HG03039 (cell line): Measurements from ENCODE around the gene SRRM4.

Experiments used
- ATAC-seq: cut with Tn5 transposase; IDR thresholded peaks from one replicate; pipeline ENCODE4 v1.9.1; 2021; ENCODE audit warnings: mild to moderate bottlenecking, moderate library complexity; ENCODE audit not compliant: unreplicated experiment

Gene SRRM4

GRCh38 chr12:119157528-119157927 lies 176.2 kb downstream of the SRRM4 start:
- no peak for ATAC-seq

DNA sequence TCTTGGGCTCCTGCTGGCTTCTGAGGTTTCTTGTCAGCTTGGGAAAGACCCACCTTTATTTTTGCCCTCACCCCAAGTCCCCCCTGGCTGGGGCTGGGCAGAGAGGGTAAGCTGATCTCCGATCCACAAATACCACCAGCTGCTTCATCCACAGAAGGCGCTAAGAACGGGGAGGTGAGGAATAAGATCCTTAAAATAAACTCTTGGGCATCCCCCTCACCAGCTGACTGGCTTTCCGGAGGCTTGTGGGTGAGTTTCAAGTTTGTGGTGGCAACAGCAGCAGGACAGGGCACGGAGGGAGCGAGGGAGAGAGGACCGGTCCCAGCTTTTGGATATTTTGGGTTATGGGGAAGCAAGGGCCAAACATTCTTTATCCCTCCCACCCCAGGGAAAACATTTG lies 176.6 kb downstream of the SRRM4 start:
- ATAC-seq = no peak

DNA sequence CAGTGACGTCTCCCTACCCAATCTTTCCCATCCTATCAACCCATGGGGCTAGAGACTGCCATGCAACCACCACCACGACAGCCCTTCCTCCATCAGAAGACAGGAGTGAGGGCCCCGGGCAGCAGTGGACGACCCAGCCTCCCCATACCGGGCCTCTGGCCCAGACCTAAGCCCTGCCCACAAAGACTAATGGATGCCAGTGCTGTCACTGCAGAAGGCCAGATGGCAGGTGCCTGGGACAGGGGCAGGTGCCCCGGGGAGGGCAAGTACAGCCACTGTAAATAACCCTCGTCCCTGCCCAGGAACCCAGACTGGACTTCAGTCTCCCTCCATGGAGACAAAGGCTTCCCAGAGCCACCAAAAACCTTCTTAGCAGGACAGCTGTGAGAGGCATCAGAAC lies 177.1 kb downstream of the SRRM4 start:
- ATAC-seq = no peak

GRCh38 chr12:119159844-119160243 lies 178.5 kb downstream of the SRRM4 start:
- ATAC-seq = no peak

DNA sequence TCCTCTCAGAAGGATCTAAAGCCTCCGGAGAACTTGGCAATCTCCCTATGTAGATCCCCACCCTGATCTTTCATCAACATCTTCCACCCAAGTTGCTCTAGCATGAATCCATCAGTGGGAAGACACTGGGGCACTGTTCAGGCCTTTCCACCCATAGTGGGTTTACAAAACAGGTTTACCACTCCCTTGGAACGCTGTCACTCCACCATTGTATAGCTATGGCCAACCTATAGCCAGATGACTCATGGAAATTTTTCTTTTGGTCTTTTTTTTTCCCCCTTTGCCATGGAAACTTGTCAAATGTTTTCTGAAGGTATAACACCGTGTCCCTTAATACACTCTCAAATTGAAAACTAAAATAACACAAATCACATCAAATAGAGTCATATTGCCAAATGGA lies 186.6 kb downstream of the SRRM4 start:
- ATAC-seq = no peak

DNA sequence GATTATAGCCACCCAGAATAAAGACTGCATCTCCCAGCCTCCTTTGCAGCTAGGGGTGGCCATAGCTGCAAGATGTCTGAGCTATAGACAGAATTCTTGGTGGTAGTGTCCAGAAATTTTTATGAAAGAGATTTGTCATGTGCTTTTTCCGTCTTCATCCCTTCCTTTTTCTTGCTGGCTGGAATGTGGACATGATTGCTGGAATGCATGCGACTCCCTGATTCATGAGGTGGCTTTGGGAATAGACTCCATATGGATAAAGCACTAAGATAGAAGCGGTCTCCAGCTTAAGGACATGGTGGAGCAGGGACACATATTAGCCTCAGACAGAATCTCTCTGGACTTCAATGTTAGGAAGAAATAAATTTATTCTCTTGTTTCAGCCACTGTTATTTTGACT lies 187.4 kb downstream of the SRRM4 start:
- no peak for ATAC-seq

DNA sequence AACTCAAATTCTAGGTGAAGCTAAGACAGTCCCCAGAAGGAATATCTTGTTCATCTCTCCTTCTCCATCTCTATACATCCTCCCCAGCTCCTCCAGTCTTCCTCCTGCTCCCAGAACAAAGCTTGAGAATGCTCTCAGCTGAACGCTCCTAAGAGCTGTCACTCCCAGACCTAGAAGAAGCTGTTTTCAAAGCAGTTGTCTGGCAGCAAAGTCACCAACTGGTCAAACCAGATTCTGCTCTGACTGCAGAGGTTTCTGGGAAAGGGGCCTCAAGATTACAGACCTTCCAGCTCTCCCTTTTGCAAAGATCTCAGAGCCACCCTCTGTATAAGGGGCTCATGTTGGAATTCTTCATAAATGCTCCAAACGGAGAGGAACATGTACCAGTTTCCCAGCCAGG lies 187.8 kb downstream of the SRRM4 start:
- no peak for ATAC-seq

GRCh38 chr12:119171291-119171690 lies 189.9 kb downstream of the SRRM4 start:
- no peak for ATAC-seq

GRCh38 chr12:119171691-119172425 lies 190.5 kb downstream of the SRRM4 start:
- ATAC-seq = no peak

DNA sequence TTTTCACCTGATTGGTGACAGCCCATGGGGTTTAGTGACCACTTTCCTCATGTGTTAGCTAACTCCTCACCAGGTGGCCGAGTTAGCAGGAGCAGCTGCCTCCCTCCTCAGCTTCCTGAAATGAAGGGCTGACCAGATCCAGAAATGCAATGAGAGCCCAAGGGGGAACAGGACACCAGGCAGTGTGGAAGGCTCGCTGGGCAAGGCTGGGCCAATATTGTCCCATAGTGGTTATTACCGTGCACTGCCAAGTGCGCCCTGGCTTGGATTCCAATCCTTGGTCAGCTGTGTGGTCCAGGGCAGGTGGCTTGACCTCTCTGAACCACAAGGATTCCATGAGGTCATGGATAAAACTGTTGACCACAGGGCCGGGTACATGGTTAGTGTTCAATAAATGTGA lies 193.7 kb downstream of the SRRM4 start:
- no peak for ATAC-seq

DNA sequence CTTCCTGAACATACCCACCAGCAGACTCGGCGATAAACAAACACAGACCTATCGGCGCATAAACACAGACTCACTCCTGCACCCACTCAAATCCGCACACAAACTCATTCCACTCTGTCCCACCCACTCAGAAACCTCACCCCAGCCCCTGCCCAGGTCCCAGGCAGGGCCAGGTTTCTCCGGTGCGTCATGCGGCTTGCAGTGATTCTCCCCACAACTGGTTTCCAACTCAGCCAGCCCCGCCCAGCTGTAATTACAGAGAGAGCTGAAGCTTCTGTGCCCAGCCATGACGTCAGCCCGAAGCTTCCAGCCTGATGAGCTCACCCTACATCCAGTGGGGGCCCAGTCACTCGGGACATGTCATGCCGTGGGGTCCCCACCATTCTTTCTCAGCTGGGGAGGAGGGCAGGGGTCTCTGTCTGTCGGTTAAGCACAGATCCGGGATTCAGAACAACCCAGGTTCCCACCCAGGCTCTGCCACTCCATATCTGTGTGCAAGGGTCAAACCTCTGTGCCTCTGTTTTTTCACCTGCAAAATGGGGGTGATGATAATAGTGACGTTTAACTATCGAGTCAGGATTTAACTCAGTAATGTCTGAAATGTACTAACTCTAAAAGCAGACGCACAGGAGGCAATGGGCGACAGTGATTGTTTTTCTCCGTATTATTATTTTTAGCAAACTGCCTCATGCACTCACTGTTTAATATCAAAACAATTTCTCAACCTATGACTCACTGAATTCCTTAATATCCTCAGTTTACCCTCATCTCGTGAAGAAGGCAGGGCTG lies 195.1 kb downstream of the SRRM4 start:
- no peak for ATAC-seq

DNA sequence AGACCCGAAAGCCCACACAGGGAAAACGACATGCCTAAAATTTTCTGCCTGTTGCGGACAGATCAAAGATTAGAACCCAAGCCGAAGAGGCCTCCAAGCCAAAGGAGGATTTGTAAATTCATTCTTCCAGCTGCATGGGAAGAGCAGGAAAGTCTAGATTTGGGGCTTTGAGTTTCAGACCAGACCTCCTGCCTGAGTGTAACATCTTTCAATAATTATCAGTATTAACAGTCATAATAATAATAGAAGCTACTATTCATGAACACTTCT lies 195.7 kb downstream of the SRRM4 start:
- no peak for ATAC-seq

DNA sequence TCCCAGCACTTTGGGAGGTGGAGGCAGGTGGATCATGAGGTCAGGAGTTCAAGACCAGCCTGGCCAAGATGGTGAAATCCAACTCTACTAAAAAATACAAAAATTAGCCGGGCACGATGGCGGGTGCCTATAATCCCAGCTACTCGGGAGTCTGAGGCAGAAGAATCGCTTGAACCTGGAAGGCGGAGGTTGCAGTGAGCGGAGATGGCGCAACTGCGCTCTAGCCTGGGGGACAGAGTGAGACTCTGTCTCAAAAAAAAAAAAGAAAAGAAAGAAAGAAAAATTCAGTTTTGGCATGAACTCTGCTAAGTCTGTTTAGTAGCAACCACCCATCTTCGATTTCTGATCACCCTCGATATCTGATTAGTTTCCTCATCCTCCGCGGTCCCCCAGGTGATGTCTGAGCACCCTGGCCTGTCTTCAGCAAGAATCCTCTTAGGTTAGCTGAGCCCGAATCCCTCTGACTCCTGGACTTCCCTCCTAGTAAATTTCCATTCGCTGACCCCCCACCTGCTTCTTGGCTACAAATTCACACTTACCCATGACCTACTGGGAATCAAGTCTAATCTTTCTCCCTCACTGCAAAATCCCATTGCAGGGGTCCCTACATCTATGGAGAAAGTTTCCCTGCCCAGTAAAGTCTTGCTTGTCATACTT lies 196.5 kb downstream of the SRRM4 start:
- no peak for ATAC-seq

DNA sequence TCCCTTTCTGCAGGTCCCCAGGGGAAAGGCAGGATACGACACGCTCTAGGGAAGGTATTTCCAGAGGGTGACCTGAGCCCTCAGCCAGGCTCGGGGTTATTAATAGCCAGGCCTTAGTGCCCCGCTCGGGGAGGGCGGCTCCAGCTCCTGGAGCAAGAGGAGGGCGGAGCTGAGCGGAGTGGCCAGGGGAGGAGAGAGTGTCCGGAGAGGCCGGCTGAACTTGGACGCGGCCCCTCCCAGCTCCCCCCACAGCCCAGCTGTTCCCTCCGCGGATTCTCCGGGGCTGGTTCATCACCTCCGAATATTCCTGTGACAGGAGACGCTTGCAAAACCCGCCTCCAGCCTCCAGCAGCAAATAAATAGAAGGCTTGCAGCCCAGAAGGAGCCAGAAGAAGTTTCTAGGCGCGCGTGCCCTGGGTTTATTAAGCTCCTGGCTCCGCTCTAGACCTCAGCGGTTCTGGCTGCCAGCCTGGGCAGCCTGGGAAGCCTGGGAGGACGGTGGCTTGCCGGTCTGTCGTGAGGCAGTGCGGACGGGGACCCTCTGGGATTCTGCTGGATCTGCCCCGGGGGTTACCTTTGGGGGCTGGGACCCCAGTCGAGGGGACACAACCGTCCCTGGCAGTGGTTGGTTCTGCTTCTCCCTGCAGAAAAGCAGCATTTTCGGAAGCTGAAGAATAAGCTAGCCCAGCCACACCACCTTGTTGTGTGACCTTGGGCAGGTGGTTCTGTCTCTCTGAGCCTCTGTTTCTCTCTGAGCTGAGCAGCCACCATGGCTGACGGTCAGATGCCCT lies 197.4 kb downstream of the SRRM4 start, which contains the start of gene HSPB8:
Gene HSPB8 (plus strand): TSS at position 388 of the 791 bp plus-strand sequence. CDS start 382 bp downstream, at position 770.
- no peak for ATAC-seq

GRCh38 chr12:119179335-119180021 lies 198.1 kb downstream of the SRRM4 start:
- ATAC-seq = no peak

GRCh38 chr12:119180380-119181040 lies 199.2 kb downstream of the SRRM4 start:
- ATAC-seq = no peak

DNA sequence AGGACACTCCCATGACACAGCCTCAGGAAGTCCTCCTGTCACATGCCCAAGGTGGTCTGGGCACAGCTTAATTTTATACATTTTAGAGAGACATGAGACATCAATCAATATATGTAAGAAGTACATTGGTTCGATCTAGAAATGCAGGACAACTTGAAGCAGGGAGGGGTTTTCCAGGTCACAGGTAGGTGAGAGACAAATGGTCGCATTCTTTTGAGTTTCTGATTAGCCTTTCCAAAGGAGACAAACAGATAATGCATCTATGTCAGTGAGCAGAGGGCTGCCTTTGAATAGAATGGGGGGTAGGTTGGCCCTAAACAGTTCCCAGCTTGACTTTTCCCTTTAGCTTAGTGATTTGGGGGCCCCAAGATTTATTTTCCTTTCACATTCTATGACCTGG lies 199.9 kb downstream of the SRRM4 start:
- no peak for ATAC-seq

DNA sequence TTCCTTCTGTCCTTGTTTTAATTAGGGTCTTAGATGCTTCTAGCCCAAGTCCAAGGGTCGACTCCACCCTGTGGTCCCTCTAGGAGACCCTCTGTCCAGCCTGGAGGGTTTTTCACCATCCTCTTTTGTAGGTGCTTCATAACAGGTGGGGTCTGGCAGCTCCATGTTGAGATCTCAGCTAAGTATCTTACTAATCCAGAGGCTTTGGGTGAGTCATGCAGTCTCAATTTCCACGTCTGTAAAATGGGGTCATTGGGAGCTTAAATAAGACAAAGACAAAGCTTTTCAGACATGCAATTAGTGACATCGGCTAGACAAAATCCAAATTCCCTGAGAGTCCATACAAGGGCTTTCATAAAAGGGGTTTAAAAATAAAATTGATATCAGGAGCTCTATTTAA lies 200.6 kb downstream of the SRRM4 start:
- no peak for ATAC-seq

DNA sequence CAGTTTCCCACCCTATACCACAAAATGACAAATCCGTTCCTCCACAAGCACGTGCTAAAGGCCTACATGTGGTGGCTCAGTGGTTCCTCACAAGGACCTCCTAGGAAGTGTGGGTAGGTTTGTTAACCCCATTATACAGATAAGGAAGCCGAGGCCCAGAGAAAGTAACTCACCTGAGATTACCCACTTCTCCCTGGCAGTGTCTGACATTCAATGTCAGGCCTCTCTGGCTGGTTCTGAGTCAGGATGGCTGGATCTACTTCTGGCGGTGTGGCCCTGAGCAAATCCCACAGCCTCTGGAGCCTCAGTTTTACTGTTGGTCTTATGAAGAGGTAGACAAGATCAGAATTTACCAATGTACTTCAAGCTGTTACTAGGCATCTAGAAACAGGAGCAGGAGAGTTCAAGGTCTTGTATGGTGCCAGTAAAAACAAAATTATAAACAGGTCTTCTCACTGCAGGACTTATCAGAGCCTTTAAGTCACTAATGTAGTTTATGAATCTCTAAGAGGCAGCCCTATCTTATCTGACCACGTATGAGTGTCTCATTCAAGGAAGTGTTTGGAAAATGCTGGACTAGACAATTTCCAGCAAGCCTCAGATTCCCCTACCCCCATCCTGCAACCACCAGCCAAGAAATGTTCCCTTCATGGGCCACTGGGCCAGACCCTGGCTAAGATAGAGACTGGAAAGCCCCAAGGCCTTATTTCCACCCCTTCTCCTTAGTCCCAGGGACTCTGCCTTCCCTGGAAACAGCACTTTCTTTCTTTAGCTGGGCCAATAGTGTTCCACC lies 201.6 kb downstream of the SRRM4 start:
- ATAC-seq = no peak
